Muscle layer of duodenum (tissue), 2 donors: Measurements from ENCODE around the gene DIP2A.

ENCODE experiments used
- H3K27ac ChIP-seq: one replicate; pipeline ENCODE4 v1.7.0; 2013; ENCODE audit warnings: mild to moderate bottlenecking, low read length
- H3K27me3 ChIP-seq: one replicate; pipeline ENCODE4 v1.7.0; 2013; ENCODE audit warnings: low read depth, mild to moderate bottlenecking, control low read depth, low read length
- H3K36me3 ChIP-seq, 2 donors: one replicate each; pipeline ENCODE4 v1.7.0; 2013; ENCODE audit warnings: low read length in 2 of 2, control low read depth in 1 of 2, mild to moderate bottlenecking in 1 of 2; ENCODE audit not compliant: insufficient read depth in 2 of 2, control insufficient read depth in 1 of 2
- H3K4me1 ChIP-seq, 2 donors: one replicate each; pipeline ENCODE4 v1.7.0; 2013; ENCODE audit warnings: low read length in 2 of 2, mild to moderate bottlenecking in 2 of 2, control low read depth in 1 of 2, moderate library complexity in 1 of 2; ENCODE audit not compliant: insufficient read depth in 2 of 2, control insufficient read depth in 1 of 2
- H3K4me3 ChIP-seq, 2 donors: one replicate each; pipeline ENCODE4 v1.7.0; 2013; ENCODE audit warnings: low read length in 2 of 2, low read depth in 1 of 2, mild to moderate bottlenecking in 1 of 2
- H3K9me3 ChIP-seq, 2 donors: one replicate each; pipeline ENCODE4 v1.7.0; 2013; ENCODE audit warnings: low read length in 2 of 2, control low read depth in 1 of 2, mild to moderate bottlenecking in 1 of 2; ENCODE audit not compliant: control insufficient read depth in 1 of 2
- donor health status: healthy.

DIP2A gene

GRCh38 chr21:46458315-46459023 lies at the start of gene DIP2A:
Gene DIP2A (plus strand): TSS chr21:46458891. CDS start chr21:46459132, 241 bp downstream.
- no peaks in the 10 kb centered on the region for H3K27me3 ChIP-seq
- peak within 1 kb of the TSS; percentile 68 for H3K27ac ChIP-seq
- H3K4me1 ChIP-seq, result peaks cover 9 to 44% of the 10 kb centered on the region in 2 donors
- peaks cover 0 to 6% of the 10 kb centered on the region in 2 donors for H3K36me3 ChIP-seq
- no peaks in the 10 kb centered on the region for H3K9me3 ChIP-seq
- peak within 1 kb of the TSS; percentile 76 to 98 for H3K4me3 ChIP-seq

- H3K27ac ChIP-seq, result no peak overlapping the region
- H3K36me3 ChIP-seq, result peaks cover 0 to 32% of the 10 kb centered on the region in 2 donors
- H3K4me1 ChIP-seq, result no peaks in the 10 kb centered on the region
- H3K9me3 ChIP-seq, result no peaks in the 10 kb centered on the region
- H3K27me3 ChIP-seq, result no peaks in the 10 kb centered on the region
- H3K4me3 ChIP-seq, result no peak overlapping the region
These were observed 48.9 kb upstream of the DIP2A start for GRCh38 chr21:46409641-46410406.

GRCh38 chr21:46410516-46410915 lies 48.2 kb upstream of the DIP2A start:
- Histone ChIP-seq H3K4me3 (no peak overlapping the region), H3K27me3 (no peaks in the 10 kb centered on the region), H3K27ac (no peak overlapping the region), H3K9me3 (no peaks in the 10 kb centered on the region), H3K4me1 (no peaks in the 10 kb centered on the region), H3K36me3 (peaks cover 0 to 32% of the 10 kb centered on the region in 2 donors)

- Histone ChIP-seq H3K4me1 (no peaks in the 10 kb centered on the region), H3K27me3 (no peaks in the 10 kb centered on the region), H3K27ac (no peak overlapping the region), H3K4me3 (no peak overlapping the region), H3K9me3 (no peaks in the 10 kb centered on the region), H3K36me3 (peaks cover 0 to 39% of the 10 kb centered on the region in 2 donors)
These were observed 47.5 kb upstream of the DIP2A start for GRCh38 chr21:46411236-46411635.

- no peak overlapping the region for H3K27ac ChIP-seq
- H3K36me3 ChIP-seq, result peaks cover 0 to 43% of the 10 kb centered on the region in 2 donors
- no peaks in the 10 kb centered on the region for H3K9me3 ChIP-seq
- no peaks in the 10 kb centered on the region for H3K27me3 ChIP-seq
- no peaks in the 10 kb centered on the region for H3K4me1 ChIP-seq
- H3K4me3 ChIP-seq, result no peak overlapping the region
These were observed 47.0 kb upstream of the DIP2A start for GRCh38 chr21:46411691-46412090.

- no peak overlapping the region for H3K27ac ChIP-seq
- no peaks in the 10 kb centered on the region for H3K9me3 ChIP-seq
- no peaks in the 10 kb centered on the region for H3K27me3 ChIP-seq
- peaks cover 0 to 51% of the 10 kb centered on the region in 2 donors for H3K36me3 ChIP-seq
- no peaks in the 10 kb centered on the region for H3K4me1 ChIP-seq
- no peak overlapping the region for H3K4me3 ChIP-seq
These were observed 45.9 kb upstream of the DIP2A start for GRCh38 chr21:46412521-46413364.

GRCh38 chr21:46413365-46413696 lies 45.4 kb upstream of the DIP2A start:
- Histone ChIP-seq H3K27ac (no peak overlapping the region), H3K36me3 (peaks cover 4 to 56% of the 10 kb centered on the region in 2 donors), H3K4me3 (no peak overlapping the region), H3K4me1 (no peaks in the 10 kb centered on the region), H3K9me3 (no peaks in the 10 kb centered on the region), H3K27me3 (no peaks in the 10 kb centered on the region)

- Histone ChIP-seq H3K9me3 (no peaks in the 10 kb centered on the region), H3K27me3 (no peaks in the 10 kb centered on the region), H3K36me3 (peaks cover 6 to 64% of the 10 kb centered on the region in 2 donors), H3K27ac (no peak overlapping the region), H3K4me3 (no peak overlapping the region), H3K4me1 (no peaks in the 10 kb centered on the region)
These were observed 43.8 kb upstream of the DIP2A start for GRCh38 chr21:46414965-46415275.

GRCh38 chr21:46416551-46416950 lies 42.1 kb upstream of the DIP2A start:
- Histone ChIP-seq H3K9me3 (no peaks in the 10 kb centered on the region), H3K36me3 (peaks cover 6 to 65% of the 10 kb centered on the region in 2 donors), H3K27me3 (no peaks in the 10 kb centered on the region), H3K27ac (no peak overlapping the region), H3K4me3 (no peak overlapping the region), H3K4me1 (no peaks in the 10 kb centered on the region)

GRCh38 chr21:46418265-46418946 lies 40.3 kb upstream of the DIP2A start:
- peaks cover 10 to 59% of the 10 kb centered on the region in 2 donors for H3K36me3 ChIP-seq
- H3K27ac ChIP-seq, result no peak overlapping the region
- H3K4me3 ChIP-seq, result no peak overlapping the region

More at GRCh38 chr21:46418265-46418946, 40.3 kb upstream of the DIP2A start:
- H3K4me1 ChIP-seq, result no peaks in the 10 kb centered on the region
- H3K27me3 ChIP-seq, result no peaks in the 10 kb centered on the region
- no peaks in the 10 kb centered on the region for H3K9me3 ChIP-seq
